GM21529 (cell line): ENCODE results near the gene SEMA7A.

Experiments used
- ATAC-seq: cut with Tn5 transposase; IDR thresholded peaks from one replicate; pipeline ENCODE4 v1.9.1; 2021; ENCODE audit not compliant: unreplicated experiment

Gene SEMA7A

DNA sequence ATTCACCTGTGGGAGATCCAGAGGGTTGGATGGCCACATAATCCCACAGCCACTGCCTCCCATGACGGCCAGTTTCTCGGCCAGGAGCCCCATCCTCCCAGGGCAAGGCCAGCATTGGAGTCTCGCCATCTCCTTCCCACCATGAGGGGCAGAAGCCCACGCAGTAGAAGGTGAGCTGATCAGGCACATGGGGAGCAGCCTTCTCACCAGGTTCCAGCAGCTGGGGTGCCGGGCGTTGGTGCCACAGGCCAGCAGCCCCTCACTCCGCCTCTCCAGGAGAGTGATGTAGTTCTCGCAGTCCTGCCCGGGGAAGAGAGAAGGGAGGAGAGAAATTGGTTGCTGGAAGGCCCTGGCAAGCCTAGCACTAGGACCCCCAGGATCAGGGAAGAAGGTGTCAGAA is 16.1 kb downstream of the SEMA7A start:
- no peak for ATAC-seq

DNA sequence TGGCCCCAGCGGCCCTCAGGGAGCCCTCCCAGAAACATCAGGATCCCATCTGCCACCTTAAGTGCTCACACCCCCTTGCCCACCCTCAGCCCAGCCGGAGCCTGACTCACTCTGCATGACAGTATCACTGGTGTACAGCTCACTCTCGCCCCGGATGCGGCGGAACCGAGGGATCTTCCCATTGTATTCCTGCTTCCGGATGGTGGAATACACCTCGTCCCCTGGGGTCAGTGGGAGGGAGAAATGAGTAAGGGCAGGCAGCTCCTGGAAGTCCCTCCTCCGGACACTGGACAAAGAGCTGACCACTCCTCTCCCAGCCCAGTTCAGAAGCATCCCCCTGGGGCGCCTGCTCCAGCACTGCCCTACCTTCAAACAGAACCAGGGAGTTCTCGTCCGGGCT is 16.5 kb downstream of the SEMA7A start:
- no peak for ATAC-seq

DNA sequence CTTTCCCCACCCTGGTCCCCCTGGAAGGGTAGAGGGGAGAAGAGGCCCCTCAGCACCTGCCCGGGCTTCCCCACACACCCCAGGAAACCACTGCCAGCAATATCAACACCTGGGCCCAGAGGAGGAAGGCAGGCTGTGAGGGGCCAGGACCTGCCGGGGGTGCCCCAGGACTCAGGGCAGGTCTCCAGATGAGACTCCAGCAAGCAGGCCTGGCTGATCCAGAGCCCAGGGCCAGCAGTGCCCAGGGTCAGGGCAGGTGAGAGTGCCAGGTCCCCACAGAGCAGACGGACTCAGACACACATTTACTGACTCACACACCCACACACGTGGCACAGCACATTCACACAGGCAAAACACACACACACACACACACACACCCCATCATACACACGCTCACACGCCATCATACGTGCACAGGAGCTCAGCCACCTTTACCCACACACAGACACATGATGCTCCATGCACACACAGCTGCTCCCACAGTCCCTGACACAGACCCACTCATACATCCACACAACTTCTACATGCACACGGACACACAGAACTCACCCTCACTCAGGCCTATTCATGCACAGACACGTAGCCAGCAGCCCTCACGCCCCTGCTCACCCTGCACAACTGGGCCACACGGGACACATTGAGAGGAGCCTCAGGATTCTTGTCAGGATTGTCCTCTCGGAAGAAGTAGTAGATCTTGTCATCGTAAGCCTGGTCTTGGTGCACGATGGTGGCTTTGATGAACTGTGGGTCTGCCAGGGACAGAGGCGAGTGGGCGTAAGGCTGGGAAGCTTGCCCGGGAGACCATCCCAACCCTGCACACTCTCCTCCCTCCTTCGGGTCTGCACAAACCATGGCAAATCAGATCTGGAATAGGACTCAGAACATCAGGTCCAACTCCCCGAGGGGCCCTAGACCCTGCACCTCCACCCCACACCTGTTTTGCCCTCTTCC is 17.5 kb downstream of the SEMA7A start:
- ATAC-seq = no peak

DNA sequence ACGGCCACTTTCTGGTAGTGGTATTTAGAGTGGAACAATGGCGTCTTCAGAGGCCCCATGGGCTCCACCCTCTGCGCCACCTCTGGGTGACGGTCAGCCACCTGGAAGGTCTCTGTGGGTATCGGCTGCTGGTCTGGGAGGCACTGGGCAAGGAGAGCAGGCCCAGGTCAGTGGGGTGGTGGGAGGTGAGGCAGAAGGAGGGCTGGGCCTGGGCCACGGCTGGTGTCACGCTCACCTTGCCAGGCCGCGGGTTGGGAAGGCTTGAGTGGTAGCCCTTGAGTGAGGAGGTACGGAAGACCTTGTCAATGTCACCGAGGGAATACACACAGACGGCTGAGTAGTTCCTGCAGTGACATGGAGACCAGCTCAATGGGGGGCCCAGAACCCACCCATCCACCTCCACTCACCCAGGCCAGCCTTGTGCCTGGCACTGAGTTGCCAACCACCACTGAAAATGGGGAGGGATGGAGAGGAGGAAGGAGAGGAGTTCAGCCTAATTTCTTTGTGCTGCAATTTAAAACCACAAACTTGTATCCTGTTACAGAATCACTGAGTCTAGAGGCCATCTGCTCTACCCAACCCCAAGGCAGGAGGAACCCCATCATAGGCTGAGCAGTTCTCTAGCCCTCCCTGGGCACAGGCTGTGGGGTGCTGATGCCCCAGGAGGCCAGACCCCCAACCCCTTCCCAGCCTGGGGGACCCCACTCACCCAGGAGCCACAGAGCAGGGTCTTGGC is 19.0 kb downstream of the SEMA7A start:
- no peak for ATAC-seq

DNA sequence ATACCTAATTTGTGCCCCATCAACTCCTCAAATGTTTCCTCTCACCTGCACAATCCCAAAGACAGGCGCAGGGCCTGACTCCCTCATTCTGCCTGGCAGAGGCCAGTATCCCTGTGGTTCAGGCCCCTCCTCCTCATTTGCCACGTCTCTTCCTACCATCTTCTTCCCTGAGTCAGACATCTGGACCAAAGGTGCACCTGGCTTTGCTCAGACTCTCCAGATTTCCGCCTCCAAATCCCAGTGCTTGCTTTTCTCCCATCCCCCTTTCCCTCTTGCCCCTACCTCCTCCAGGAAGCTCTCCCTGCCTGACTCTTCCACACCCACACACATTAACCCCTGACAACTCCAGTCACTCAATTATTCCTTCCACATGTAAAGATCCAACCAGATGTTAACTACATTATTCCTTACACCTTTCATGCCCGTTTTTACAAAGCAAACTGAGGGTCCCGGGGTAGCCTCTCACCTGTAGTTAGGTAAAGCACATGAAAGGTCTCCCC is 19.6 kb downstream of the SEMA7A start:
- ATAC-seq = no peak

DNA sequence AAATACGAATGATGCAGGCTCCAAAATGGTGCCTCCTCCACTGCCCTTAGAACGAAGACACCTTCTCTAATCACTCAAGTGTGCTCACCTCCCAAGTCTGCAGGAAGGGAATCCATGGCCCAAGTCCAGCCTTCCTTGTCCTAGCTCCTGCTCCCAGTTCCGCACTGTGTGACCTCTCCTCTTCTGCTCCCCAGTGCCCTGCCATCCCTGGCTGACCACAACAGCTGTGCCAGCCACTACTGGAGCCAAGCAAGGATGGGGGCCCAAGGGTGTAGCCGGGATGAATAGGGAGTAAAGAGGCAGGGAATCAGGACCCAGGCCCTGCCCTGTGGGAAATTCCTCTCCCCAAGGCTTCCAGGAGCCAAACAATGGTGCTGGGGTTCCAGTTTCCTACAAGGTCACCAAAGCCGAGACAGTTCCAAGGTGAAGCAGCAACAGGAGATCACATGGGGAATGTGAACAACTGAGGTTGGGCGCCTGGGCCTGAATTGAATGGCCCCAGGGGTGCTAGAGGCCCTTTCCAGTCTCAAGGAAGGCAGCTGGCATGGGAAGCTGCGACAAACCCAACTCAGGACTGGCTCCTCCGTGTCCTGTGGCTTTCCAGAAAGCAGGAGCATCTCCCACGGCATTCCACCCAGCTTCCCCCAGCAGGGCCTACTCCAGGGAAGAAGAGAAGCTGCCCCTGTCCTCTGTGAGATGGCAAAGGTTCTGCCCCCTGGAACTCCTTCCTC is 20.2 kb downstream of the SEMA7A start:
- ATAC-seq = no peak

DNA sequence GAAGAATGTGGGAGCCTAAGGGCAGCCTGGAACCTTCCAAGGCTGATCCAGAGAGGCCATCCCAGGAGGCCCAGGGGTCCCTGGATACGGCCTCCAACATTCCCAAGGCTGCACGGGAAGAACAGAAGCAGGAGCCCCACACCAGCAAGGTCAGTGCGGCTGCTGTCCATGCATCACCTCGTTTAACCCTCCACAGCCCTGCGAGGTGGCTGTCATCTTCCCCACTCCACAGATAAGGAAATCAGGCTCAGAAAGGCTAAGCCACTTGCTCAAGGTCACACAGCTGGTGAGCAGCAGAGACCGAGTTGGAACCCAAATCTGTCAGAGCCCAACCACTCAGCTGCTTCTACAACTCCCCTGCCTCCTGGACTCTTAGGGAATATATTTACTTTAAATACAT is 21.6 kb downstream of the SEMA7A start:
- ATAC-seq = no peak

DNA sequence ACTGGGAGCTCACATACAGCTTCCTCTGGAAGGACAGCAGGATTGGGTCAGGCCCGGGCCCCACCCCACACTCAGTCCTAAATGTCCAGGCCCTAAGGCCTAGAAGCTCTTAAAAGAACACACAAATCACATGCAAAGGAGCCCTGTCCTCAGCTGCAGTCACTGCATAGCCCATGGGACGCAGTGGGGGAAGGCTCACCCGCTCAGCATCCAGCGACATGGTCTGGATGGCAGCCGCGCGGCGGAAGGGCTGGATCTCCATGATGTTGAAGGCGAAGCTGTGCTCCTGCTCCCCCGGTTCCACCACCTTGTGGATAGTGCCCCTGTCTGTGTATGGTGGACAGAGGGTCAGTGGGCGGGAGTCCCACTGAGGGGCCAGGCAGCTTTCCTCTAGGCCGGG is 22.1 kb downstream of the SEMA7A start:
- ATAC-seq = no peak

DNA sequence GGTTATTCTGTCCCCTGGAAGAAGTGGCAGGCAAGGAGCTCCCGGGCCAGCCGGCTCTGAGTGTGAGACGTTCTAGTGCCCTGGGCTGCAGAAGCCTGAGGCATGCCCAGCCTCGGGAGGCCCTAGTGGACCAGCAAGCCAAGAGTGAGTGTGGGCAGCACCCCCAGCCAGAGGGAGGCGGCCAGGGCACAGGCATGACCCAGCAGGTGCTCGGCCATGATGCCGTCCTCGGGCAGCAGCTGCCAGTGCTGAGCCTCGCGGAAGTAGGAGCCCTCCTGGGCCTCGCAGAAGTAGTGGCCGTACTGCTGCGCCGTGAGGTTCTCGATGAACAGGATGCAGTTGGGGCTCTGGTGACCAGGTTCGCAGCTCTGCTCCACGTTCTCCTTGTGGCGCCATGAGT is 23.3 kb downstream of the SEMA7A start:
- ATAC-seq = no peak

DNA sequence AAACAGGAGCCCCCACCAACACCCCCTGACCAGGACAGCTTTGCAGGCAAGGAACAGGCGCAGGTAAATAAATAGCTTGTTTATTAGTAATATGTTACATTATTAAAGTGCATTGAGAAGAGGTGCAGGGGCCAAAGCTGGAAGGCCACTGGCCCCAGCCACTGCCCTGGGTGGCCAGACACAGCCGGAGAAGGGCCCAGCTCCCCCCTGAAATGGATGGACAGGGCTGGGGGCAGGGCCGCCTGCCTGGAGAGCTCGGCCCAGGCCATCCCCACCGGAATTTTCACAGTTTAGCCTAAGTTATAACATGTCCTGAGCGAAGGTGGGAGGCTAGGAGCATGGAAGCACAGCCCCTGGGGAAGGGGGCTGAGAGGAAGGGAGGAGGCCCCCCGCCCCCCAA is 24.5 kb downstream of the SEMA7A start:
- ATAC-seq = no peak

DNA sequence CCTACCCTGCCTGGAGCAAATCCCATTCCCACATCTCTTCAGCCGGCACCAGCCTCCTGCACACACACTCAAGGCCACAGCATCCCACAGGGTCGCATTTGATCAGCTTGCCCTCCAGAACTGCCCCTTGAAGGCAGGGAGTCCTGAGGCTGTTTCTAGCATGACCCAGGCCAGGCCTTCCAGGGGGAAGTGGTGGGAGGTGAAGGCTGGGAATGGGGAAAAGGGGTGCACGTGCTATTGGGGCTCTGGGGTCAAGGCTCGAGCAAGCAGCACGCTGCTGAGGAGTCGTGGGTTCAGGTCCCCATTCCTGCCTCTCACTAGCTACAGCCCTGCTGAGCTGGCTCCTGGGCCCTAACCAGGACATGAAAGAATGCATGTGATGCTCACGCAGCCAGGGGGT is 24.9 kb downstream of the SEMA7A start:
- no peak for ATAC-seq

DNA sequence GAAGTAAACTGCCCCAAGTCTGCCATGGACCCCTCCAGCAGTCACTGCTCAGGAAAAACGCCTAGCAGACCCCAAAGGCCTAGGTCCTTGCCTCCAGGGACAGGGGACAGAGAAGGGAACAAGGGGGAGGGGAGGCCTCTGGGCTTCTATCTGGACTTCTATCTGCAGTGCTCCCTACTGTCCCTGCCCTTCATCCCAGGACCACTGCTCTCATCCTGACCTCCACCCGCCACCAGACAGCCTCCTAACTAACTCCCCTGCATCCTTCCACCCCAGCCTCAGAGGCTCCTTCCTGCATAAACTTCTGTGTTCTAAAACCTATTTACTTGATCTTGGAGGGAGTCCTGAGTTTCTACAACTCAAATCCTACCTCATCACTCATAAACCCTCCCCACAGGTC is 25.4 kb downstream of the SEMA7A start:
- ATAC-seq = no peak

DNA sequence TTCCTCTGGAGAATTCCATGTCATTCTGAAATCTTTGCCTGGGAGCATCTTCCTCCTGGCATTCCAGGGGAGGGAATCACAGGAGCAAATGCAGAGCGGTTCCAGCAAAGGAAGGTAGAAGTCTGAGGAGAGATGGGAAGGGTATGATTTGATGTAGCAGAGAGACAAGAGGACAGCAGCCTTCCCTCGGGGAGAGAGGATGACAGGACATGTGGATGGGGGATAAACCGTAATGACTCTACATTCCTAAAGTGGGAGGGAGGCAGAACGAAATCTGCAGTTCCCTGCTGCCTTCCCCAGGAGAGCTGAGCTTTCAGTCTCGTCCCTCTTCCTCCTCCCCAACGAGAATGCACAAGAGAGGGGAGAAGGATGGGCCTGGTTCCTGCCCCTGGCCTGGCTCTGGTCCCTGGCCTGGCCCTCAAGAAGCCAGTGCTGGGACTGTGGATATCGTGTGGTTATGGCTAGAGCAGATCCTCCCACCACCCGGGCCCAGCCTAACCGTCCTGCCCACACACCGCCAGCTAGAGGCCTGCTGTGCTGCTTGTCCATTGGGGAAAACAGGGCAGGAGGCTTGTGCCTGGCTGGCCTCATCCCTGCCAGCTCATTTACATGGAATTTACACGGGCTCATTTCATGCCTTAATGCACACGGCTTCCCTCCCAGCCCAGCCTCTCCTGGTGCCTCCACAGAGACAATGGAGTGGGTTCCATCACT is 26.6 kb downstream of the SEMA7A start:
- ATAC-seq = no peak

DNA sequence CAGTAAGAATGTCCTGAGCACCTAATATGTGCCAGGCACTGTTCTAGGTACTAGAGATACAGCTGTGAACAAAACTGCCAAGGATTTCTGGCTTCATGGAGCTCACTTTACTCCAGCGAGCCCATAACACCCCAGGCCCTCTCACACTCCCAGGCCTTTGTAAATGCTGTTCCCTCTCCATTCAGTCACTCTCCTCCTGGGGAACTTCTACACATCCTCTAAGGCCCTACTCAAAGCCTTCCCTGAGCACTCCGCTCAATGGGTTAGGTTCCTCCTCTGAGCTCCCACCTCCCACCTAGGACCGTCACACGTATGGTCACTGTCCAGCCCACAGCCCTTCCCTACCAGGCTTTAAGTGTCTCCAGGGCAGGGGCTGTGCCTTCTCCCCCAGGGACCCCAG is 27.2 kb downstream of the SEMA7A start:
- no peak for ATAC-seq

DNA sequence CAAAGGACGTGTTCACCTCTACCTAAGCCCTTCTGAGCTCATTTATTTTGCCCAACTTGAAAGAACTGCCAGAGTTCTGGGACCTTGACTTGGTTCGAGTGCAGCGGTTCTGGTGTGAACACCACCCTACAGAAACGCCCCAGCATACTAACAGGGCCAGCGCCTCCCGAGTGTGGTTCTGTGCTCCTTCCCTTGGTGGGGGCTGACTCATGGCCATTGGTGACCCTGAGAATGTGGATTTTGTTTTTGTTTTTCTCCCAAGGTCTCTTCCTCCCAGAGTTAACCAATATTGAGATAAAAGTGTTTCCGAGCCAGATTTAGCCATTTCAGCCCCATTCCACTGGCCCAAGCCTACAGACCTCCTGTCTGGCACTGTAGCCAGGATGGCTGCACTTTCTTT is 27.9 kb downstream of the SEMA7A start:
- ATAC-seq = no peak

DNA sequence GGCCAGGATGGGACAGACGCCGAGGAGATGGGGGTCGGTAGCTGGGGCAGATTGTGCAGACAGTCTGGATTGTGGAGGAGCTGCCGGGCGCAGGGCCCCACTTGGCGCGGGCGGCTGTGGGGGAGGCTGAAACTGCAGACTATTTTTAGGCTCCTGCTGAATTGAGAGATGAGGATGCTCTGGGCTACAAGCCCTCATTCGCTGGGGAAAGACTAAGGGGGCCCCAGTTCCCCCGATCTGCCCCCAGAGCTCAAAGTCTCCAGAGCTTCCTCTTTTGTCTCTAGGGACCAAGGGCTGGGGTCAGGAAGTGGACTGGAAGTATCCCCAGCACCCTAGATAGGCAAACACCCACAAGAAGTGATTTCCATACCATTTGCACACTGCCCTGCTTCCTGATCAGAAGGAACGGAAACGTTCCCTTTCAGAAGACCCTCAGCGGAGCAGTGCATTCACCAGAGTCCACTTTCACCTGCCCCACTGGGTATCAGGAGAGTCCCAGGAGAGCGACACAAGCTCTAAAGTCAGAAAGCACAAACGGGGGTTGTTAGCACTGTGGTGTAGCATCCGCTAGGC is 29.7 kb downstream of the SEMA7A start:
- peak; percentile 29 for ATAC-seq

DNA sequence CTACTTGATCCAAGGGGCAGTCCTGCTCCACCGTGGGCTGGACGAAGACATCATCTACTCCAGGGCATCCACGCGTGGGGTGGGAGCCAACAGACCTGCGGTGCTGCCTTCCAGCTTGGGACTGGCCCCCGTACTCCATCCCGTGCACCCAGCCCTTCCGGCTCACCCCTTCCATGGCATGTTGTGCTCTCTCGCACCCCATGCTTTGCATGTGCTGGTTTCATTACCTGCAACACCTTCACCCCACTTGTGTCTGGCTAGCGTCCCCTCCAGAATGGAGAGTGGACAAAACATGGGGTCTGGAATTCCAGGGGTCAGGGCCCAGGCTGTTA is 30.2 kb downstream of the SEMA7A start:
- ATAC-seq = no peak

DNA sequence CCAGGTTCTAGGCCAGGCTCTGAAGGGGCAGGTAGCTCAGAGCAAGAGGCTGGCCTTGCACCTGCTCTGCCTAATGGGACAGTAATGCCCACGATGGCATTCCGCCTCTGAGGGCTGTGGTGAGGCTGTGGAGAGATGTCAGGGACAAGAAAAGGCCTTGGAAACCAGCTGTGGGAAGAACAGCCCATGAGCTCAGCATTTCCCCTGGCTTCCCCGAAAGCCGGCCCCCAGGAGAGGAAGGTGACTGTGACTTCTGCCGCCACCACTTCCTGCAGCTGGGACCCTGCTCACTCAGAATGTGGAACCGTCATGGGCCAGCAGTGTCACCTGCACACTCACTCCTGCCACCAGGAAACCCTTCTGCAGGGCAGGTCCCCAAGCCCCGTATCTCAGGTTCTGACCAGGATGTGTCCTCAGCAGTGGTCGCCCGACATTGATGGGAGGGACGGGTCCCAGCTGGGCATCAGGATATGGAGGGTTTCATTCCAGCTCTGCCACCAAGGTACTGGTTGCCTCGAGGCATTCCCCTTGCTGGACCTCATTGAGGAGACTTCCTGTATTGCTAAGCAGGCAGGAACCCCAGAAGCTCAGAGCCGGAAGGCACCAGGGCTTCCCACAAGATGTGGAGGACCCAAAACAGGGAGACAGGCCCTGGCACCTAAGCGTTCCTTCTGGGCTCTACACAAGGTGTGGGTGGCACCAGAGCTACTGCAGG is 30.7 kb downstream of the SEMA7A start:
- ATAC-seq = peak; percentile 38

DNA sequence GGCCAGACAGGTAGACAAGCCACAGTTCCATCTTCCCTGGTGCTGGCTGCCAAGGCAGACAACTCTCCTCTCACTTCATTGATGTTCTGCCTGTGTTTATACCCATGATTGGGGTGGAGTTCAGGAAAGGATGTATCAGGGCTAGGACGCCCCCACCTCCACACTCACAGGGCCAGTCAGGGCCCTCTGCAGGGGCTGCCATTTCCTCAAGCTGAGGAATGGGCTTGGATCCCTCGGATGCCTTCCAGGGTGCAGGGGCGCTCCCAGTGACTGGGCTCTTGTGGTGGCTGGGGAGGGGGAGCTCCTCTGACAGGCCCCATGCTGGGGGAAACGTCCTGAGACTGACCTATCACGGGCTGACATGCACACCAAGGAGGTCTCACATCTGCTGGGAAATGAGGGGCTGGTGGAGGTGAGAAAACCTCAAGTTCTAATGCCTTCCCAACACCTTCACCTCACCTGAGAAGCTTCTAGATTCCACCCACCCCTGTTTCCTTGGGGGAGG is 31.4 kb downstream of the SEMA7A start:
- ATAC-seq = no peak
